H1 (cell line): ENCODE data around the gene TNS3. TPM values are rescaled to one million over a fixed set of nuclear protein-coding genes. Genes with fewer than 3 reads are reported as not detected.

Source experiments
- CTCF ChIA-PET: fragments of 300-600 bp; sonication (Branson Sonifier 250); formaldehyde crosslinking; loops from one replicate; lab custom pipeline; 2021; ENCODE audit not compliant: partially characterized antibody; lab: Charles Lee
- POLR2A ChIA-PET: fragments of 300-600 bp; sonication (Branson Sonifier 250); formaldehyde crosslinking; loops from one replicate; lab custom pipeline; 2021; ENCODE audit warnings: inconsistent platforms; ENCODE audit not compliant: partially characterized antibody; lab: Charles Lee
- DNase-seq, 2 experiments: peaks; one replicate each; pipeline versions ENCODE4 v3.0.0 to v3.0.0-alpha.2; 2010 to 2022; ENCODE audit warnings: low spot score in 2 of 2, low read depth in 1 of 2, mixed read lengths in 1 of 2
- FAIRE-seq: peaks from 2 replicates; lab custom pipeline; 2011; peaks lifted over from hg19 to GRCh38; lab: Jason Lieb, UNC
- H2AFZ ChIP-seq: 2 replicates; pipeline ENCODE4 v1.8.1; 2012; ENCODE audit warnings: low read length, inconsistent platforms
- H2AK5ac ChIP-seq: 2 replicates; pipeline ENCODE4 v1.6.1; 2013; ENCODE audit warnings: low read depth, low read length
- H2BK120ac ChIP-seq: replicated peaks from 2 replicates; pipeline ENCODE3; 2013; ENCODE audit warnings: low read depth, low read length, inconsistent platforms
- H2BK12ac ChIP-seq: 2 replicates; pipeline ENCODE4 v1.6.1; 2013; ENCODE audit warnings: low read depth, low read length
- H2BK15ac ChIP-seq: 2 replicates; pipeline ENCODE4 v1.6.1; 2013; ENCODE audit warnings: low read length
- H2BK20ac ChIP-seq: 2 replicates; pipeline ENCODE4 v1.6.1; 2013; ENCODE audit warnings: low read length
- H2BK5ac ChIP-seq: 2 replicates; pipeline ENCODE4 v1.6.1; 2013; ENCODE audit warnings: low read depth, low read length
- H3K14ac ChIP-seq: 2 replicates; pipeline ENCODE4 v1.6.1; 2013; ENCODE audit warnings: inconsistent platforms; ENCODE audit not compliant: insufficient read length
- H3K18ac ChIP-seq: 2 replicates; pipeline ENCODE4 v1.6.1; 2013; ENCODE audit warnings: low read length; ENCODE audit errors: extremely low read depth
- H3K23ac ChIP-seq: 2 replicates; pipeline ENCODE4 v1.6.1; 2013; ENCODE audit warnings: inconsistent platforms; ENCODE audit not compliant: insufficient read length
- H3K23me2 ChIP-seq: 2 replicates; pipeline ENCODE4 v1.6.1; 2013; ENCODE audit warnings: low read depth, low read length
- H3K27ac ChIP-seq: 2 replicates; pipeline ENCODE4 v1.6.1; 2011; ENCODE audit warnings: low read depth, low read length, inconsistent platforms
- H3K27me3 ChIP-seq, 4 experiments: replicated peaks in 1 of 4; 1 replicate in 1 of 4; 2 replicates in 3 of 4; pipeline versions ENCODE4 v1.6.1 to v1.8.1; 2011 to 2013; ENCODE audit warnings: low read length in 3 of 4, mild to moderate bottlenecking in 3 of 4, inconsistent platforms in 2 of 4, mixed read lengths in 2 of 4, moderate library complexity in 1 of 4; ENCODE audit not compliant: control insufficient read depth in 3 of 4, insufficient read depth in 3 of 4; ENCODE audit errors: extremely low read depth in 1 of 4
- H3K36me3 ChIP-seq, 4 experiments: 2 replicates each; pipeline versions ENCODE4 v1.6.1 to v1.8.1; 2011 to 2013; ENCODE audit warnings: mild to moderate bottlenecking in 4 of 4, low read length in 3 of 4, moderate library complexity in 2 of 4, control low read depth in 1 of 4, inconsistent platforms in 1 of 4; ENCODE audit not compliant: insufficient read depth in 4 of 4, control insufficient read depth in 2 of 4
- H3K4ac ChIP-seq: replicated peaks from 2 replicates; pipeline ENCODE3; 2013; ENCODE audit warnings: low read length, low read depth, mixed read lengths, inconsistent platforms; ENCODE audit not compliant: insufficient read length
- H3K4me1 ChIP-seq, 4 experiments: replicated peaks in 1 of 4; 1 replicate in 1 of 4; 2 replicates in 3 of 4; pipeline versions ENCODE4 v1.6.1 to v1.8.1; 2011 to 2013; ENCODE audit warnings: low read length in 3 of 4, inconsistent platforms in 2 of 4, mixed read lengths in 1 of 4; ENCODE audit not compliant: insufficient read depth in 4 of 4, control insufficient read depth in 3 of 4
- H3K4me2 ChIP-seq, 2 experiments: 2 replicates each; pipeline versions ENCODE4 v1.6.1 to v1.8.1; 2011 to 2013; ENCODE audit warnings: low read depth in 2 of 2, low read length in 2 of 2, control low read depth in 1 of 2, inconsistent platforms in 1 of 2, mild to moderate bottlenecking in 1 of 2; ENCODE audit not compliant: insufficient read depth in 1 of 2
- H3K4me3 ChIP-seq, 4 experiments: fragments of 200-600, 300-600 bp in 1 of 4; sonication (generic), shearing (Covaris generic), sonication (Bioruptor Twin) in 1 of 4; 2 replicates each; pipeline versions ENCODE4 v1.5.1 to v1.8.1; 2011 to 2016; ENCODE audit warnings: low read length in 4 of 4, low read depth in 3 of 4, control low read depth in 2 of 4, inconsistent platforms in 2 of 4, mild to moderate bottlenecking in 2 of 4, mixed read lengths in 1 of 4, moderate library complexity in 1 of 4; ENCODE audit not compliant: insufficient read depth in 2 of 4; ENCODE audit errors: extremely low read depth in 1 of 4
- H3K56ac ChIP-seq: replicated peaks from 2 replicates; pipeline ENCODE3; 2013; ENCODE audit warnings: low read depth, mild to moderate bottlenecking, mixed read lengths, low read length, inconsistent platforms; ENCODE audit not compliant: insufficient read length
- H3K79me1 ChIP-seq: 2 replicates; pipeline ENCODE4 v1.6.1; 2013; ENCODE audit warnings: low read depth, low read length, control low read depth
- H3K79me2 ChIP-seq, 2 experiments: 2 replicates each; pipeline versions ENCODE4 v1.6.1 to v1.8.1; 2012 to 2013; ENCODE audit warnings: low read length in 2 of 2, mild to moderate bottlenecking in 2 of 2, inconsistent platforms in 1 of 2; ENCODE audit not compliant: insufficient read depth in 2 of 2, control insufficient read depth in 1 of 2
- H3K9ac ChIP-seq, 4 experiments: replicated peaks in 1 of 4; 1 replicate in 1 of 4; 2 replicates in 3 of 4; pipeline versions ENCODE4 v1.6.1 to v1.8.1; 2011 to 2013; ENCODE audit warnings: low read depth in 3 of 4, low read length in 3 of 4, control low read depth in 2 of 4, mild to moderate bottlenecking in 2 of 4, moderate library complexity in 2 of 4, inconsistent platforms in 1 of 4; ENCODE audit errors: extremely low read depth in 1 of 4
- H3K9me3 ChIP-seq, 2 experiments: 2 replicates each; pipeline versions ENCODE4 v1.6.1 to v1.8.1; 2012 to 2013; ENCODE audit warnings: mild to moderate bottlenecking in 2 of 2, moderate library complexity in 2 of 2, control low read depth in 1 of 2, inconsistent platforms in 1 of 2, low read depth in 1 of 2, low read length in 1 of 2, mixed read lengths in 1 of 2; ENCODE audit not compliant: insufficient read depth in 2 of 2
- H4K20me1 ChIP-seq, 2 experiments: replicated peaks in 1 of 2; 2 replicates each; pipeline versions ENCODE3 to v1.8.1; 2011 to 2013; ENCODE audit warnings: inconsistent platforms in 2 of 2, low read length in 2 of 2, mild to moderate bottlenecking in 1 of 2; ENCODE audit not compliant: insufficient read depth in 2 of 2, control insufficient read depth in 1 of 2
- H4K5ac ChIP-seq: 2 replicates; pipeline ENCODE4 v1.6.1; 2013; ENCODE audit warnings: low read length, low read depth, mixed read lengths, inconsistent platforms; ENCODE audit not compliant: insufficient read length
- H4K8ac ChIP-seq: 2 replicates; pipeline ENCODE4 v1.8.0; 2013; ENCODE audit warnings: mild to moderate bottlenecking, moderate library complexity, low read length, inconsistent platforms; ENCODE audit not compliant: insufficient read depth; ENCODE audit errors: extremely low read depth
- H4K91ac ChIP-seq: replicated peaks from 2 replicates; pipeline ENCODE3; 2013; ENCODE audit warnings: low read length, mixed read lengths, inconsistent platforms; ENCODE audit not compliant: insufficient read length
- HDAC6 ChIP-seq: IDR thresholded peaks from one replicate; pipeline ENCODE4 v1.7.1; 2012; ENCODE audit warnings: low read depth, mild to moderate bottlenecking, inconsistent platforms, low read length, moderate library complexity
- RAD21 ChIP-seq, 2 experiments: IDR thresholded peaks in 1 of 2; conservative IDR thresholded peaks in 1 of 2; 2 replicates each; pipeline ENCODE4 v1.6.1; 2011; ENCODE audit warnings: low read depth in 2 of 2, low read length in 2 of 2, improper control_type of control experiment in 1 of 2, inconsistent platforms in 1 of 2, mild to moderate bottlenecking in 1 of 2, moderate library complexity in 1 of 2
- WGBS, 2 experiments: shearing (Covaris generic) in 1 of 2; methylation state at CpG; one replicate each; pipeline versions ENCODE4 v1.1.6 to v1.1.7; 2013 to 2015; ENCODE audit warnings: low lambda C conversion rate in 2 of 2, mixed read lengths in 2 of 2, inconsistent platforms in 1 of 2, low coverage in 1 of 2, missing lambda C conversion rate in 1 of 2; ENCODE audit not compliant: insufficient replicate concordance in 2 of 2, insufficient coverage in 1 of 2, insufficient read length in 1 of 2; ENCODE audit errors: extremely low coverage in 1 of 2, missing lambda C conversion rate in 1 of 2; 5-methylcytosine and 5-hydroxymethylcytosine counted together
- polyA plus RNA-seq, 7 experiments: library from polyadenylated mRNA; depleted of rRNA in 3 of 7; stranded (reverse) in 5 of 7; unstranded in 2 of 7; fragments of >200 nt in 5 of 7; fragments of 200-250 nt in 2 of 7; gene quantifications; 1 replicate in 5 of 7; 2 replicates in 1 of 7; 4 replicates in 1 of 7; pipeline versions ENCODE4 v1.2.1 to v1.2.3, GENCODE V29; 2011 to 2013; ENCODE audit warnings: missing spikeins in 2 of 7, mixed read lengths in 2 of 7
- total RNA-seq: library from RNA; stranded (reverse); fragmentation: NEBNext Ultra II Directional; extraction: Animal tissue kit (Norgen Biotek cat#: 25700); gene quantifications from 2 replicates; pipeline ENCODE4 v1.2.1, GENCODE V29; 2021

Gene TNS3
- total and polyA plus RNA-seq, 2 of the 8 experiments (the other 6 are each of a cell fraction or from before 2014, with no cell fraction given): 11.9 to 24.2 TPM

DNA sequence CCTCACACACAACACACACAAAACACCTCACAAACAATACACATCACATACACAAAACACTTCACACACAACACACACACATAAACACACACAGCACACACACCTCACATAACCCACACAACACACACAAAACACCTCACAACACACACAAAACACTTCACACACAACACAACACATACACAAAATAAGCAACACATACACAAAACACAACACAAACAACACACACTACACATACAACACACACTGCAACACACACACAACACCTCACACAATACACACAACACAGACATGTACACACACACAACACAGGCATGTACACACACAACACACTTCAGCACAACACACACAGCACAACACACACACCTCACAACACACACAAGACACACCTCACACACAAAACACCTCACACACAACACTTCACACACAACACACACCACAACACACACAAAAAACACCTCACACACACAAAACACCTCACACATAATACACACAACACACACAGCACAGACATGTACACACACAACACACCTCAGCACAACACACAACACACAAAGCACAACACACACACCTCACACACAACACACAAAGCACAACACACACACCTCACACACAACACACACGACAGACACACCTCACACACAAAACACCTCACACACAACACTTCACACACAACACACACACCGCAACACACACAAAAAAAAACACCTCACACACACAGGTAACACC is 107.5 kb downstream of the TNS3 start:
- H3K27me3 ChIP-seq: peaks cover 0 to 21% (median 4%) of the 10 kb centered on the region in 4 experiments; a peak in 4 of 7 replicates
- H2BK20ac ChIP-seq: peak overlapping the region; percentile 68
- H2BK12ac ChIP-seq: peak overlapping the region; percentile 99
- POLR2A ChIA-PET: interaction anchor here (0.9 kb wide), 1 partner anchor 22 kb away, joined by 3 read pairs; no protein-coding TSS in a partner anchor
- WGBS, 2 experiments: 82 to 100% methylated on average over 2 of the region's 2 CpGs
- H3K23ac ChIP-seq: no peak overlapping the region
- peak overlapping the region; percentile 14 to 15; a peak in 2 of 4 replicates for H3K4me2 ChIP-seq
- no peak overlapping the region for H3K27ac ChIP-seq
- no peak overlapping the region for H2AFZ ChIP-seq
- no peak overlapping the region for H3K4me3 ChIP-seq
- peak overlapping the region; percentile 99; the same call in 1 of the 2 replicates for H2BK15ac ChIP-seq
- no peaks in the 10 kb centered on the region for H3K9me3 ChIP-seq
- TF ChIP-seq RAD21 (IDR thresholded peaks at IDR 0.05 in 1 of 2, conservative IDR thresholded peaks at IDR 0.05 in 1 of 2; ENCODE audit: low read depth in 2 of 2, low read length in 2 of 2): no peak
- TF ChIP-seq HDAC6: peak; percentile 1
- H2BK5ac ChIP-seq: peak overlapping the region; percentile 78
- peak overlapping the region; percentile 92 for H4K91ac ChIP-seq
- peak overlapping the region; percentile 73 for H3K14ac ChIP-seq
- peaks cover 12 to 34% (median 24%) of the 10 kb centered on the region in 4 experiments for H3K4me1 ChIP-seq
- H3K9ac ChIP-seq: no peak overlapping the region; a peak in 1 of 7 replicates
- H3K23me2 ChIP-seq: peaks cover 12% of the 10 kb centered on the region
- DNase-seq (no peak), FAIRE-seq (peak; percentile 39)
- peak overlapping the region; percentile 99 for H2AK5ac ChIP-seq
- peaks cover 11 to 46% of the 10 kb centered on the region in 2 experiments for H4K20me1 ChIP-seq
- H3K18ac ChIP-seq: peak overlapping the region; percentile 64; the same call in 1 of the 2 replicates
- no peak overlapping the region for H4K8ac ChIP-seq
- H2BK120ac ChIP-seq: peak overlapping the region; percentile 68
- peaks cover 7 to 20% of the 10 kb centered on the region in 2 experiments; a peak in 3 of 4 replicates for H3K79me2 ChIP-seq
- CTCF ChIA-PET: interaction anchor here (0.7 kb wide), 1 partner anchor 29 kb away, joined by 3 read pairs; no protein-coding TSS in a partner anchor
- peak overlapping the region; percentile 87 for H3K4ac ChIP-seq
- peak overlapping the region; percentile 10 for H4K5ac ChIP-seq
- peaks cover 10% of the 10 kb centered on the region for H3K79me1 ChIP-seq
- peak overlapping the region; percentile 96 for H3K56ac ChIP-seq
- no peaks in the 10 kb centered on the region for H3K36me3 ChIP-seq
